ENCODE results near the gene NOP14. TPM values are rescaled to one million over a fixed set of nuclear protein-coding genes. Genes with fewer than 3 reads are reported as not detected.
A peak's percentile ranks its signal among the peaks of the same experiment; 100 is the strongest.

The NOP14 gene
- total and polyA plus RNA-seq, 2 of the 8 experiments (the other 6 are each of a cell fraction or from before 2014, with no cell fraction given) = 8.6 to 45.3 TPM

GRCh38 chr4:2935762-2936743 is 27.2 kb downstream of the NOP14 start:
- H3K79me2 ChIP-seq (ENCODE audit: control insufficient read depth in 1 of 2, insufficient read depth in 2 of 2, low read length in 2 of 2) = peaks cover 0 to 19% of the 10 kb centered on the region in 2 experiments; a peak in 2 of 4 replicates
- no peak overlapping the region for H4K8ac ChIP-seq (ENCODE audit: extremely low read depth, insufficient read depth, low read length)
- no peak overlapping the region for H2BK20ac ChIP-seq (ENCODE audit: low read length)
- no peak overlapping the region for H2BK12ac ChIP-seq (ENCODE audit: low read depth, low read length)
- peaks cover 0 to 14% (median 7%) of the 10 kb centered on the region in 4 experiments; a peak in 6 of 7 replicates for H3K4me1 ChIP-seq (replicated peaks in 1 of 4; ENCODE audit: control insufficient read depth in 3 of 4, insufficient read depth in 4 of 4, low read length in 3 of 4)
- TF ChIP-seq POLR2A (IDR thresholded peaks at IDR 0.05; ENCODE audit: control extremely low read depth in 1 of 2, low read depth in 2 of 2, low read length in 2 of 2) (no peak; a peak in 1 of 3 replicates), TAF7 (optimal IDR thresholded peaks at IDR 0.05; ENCODE audit: borderline replicate concordance, low read depth, low read length) (peak; percentile 21), SP1 (IDR thresholded peaks at IDR 0.05; ENCODE audit: low read depth, low read length) (no peak), SIN3A (conservative IDR thresholded peaks at IDR 0.05 in 1 of 2, IDR thresholded peaks at IDR 0.05 in 1 of 2; ENCODE audit: low read depth in 1 of 2, low read length in 2 of 2) (no peak), TAF1 (IDR thresholded peaks at IDR 0.05; ENCODE audit: low read depth, low read length) (no peak)
- no peak overlapping the region for H3K4ac ChIP-seq (replicated peaks; ENCODE audit: insufficient read length, low read depth, low read length)
- H4K91ac ChIP-seq (replicated peaks; ENCODE audit: insufficient read length, low read length) = no peak overlapping the region
- no peak overlapping the region for H2BK120ac ChIP-seq (replicated peaks; ENCODE audit: low read depth, low read length)
- H3K36me3 ChIP-seq (ENCODE audit: control insufficient read depth in 2 of 4, insufficient read depth in 4 of 4, low read length in 3 of 4) = peaks cover 20 to 39% (median 32%) of the 10 kb centered on the region in 4 experiments
- H3K18ac ChIP-seq (ENCODE audit: extremely low read depth, low read length) = no peak overlapping the region
- H2AK5ac ChIP-seq (ENCODE audit: low read depth, low read length) = no peak overlapping the region
- H2BK5ac ChIP-seq (ENCODE audit: low read depth, low read length) = no peak overlapping the region
- no peak overlapping the region for H3K56ac ChIP-seq (replicated peaks; ENCODE audit: insufficient read length, low read depth, low read length)
- peaks cover 11 to 34% of the 10 kb centered on the region in 2 experiments for H4K20me1 ChIP-seq (replicated peaks in 1 of 2; ENCODE audit: control insufficient read depth in 1 of 2, insufficient read depth in 2 of 2, low read length in 2 of 2)
- H2BK15ac ChIP-seq (ENCODE audit: low read length) = no peak overlapping the region
- no peak overlapping the region for H4K5ac ChIP-seq (ENCODE audit: insufficient read length, low read depth, low read length)
- H3K9ac ChIP-seq (replicated peaks in 1 of 4; ENCODE audit: extremely low read depth in 1 of 4, low read depth in 3 of 4, low read length in 3 of 4) = peak overlapping the region in 1 of 4 experiments; percentile 80; a peak in 2 of 7 replicates
- no peak overlapping the region for H3K27ac ChIP-seq (ENCODE audit: low read depth, low read length)
- no peaks in the 10 kb centered on the region; a peak in 1 of 4 replicates for H3K9me3 ChIP-seq (ENCODE audit: insufficient read depth in 2 of 2, low read depth in 1 of 2, low read length in 1 of 2)
- H3K23me2 ChIP-seq (ENCODE audit: low read depth, low read length) = peaks cover 15% of the 10 kb centered on the region
- peak overlapping the region; percentile 79 to 83 (median 82); a peak in 7 of 8 replicates for H3K4me3 ChIP-seq (ENCODE audit: extremely low read depth in 1 of 4, insufficient read depth in 2 of 4, low read depth in 3 of 4, low read length in 4 of 4)
- no peak overlapping the region for H2AFZ ChIP-seq (ENCODE audit: low read length)
- no peak overlapping the region for H3K14ac ChIP-seq (ENCODE audit: insufficient read length)
- CTCF ChIA-PET (ENCODE audit: partially characterized antibody) = interaction anchor here (0.8 to 2.0 kb wide), 11 partner anchors 9 to 174 kb away, joined by 3 to 11 read pairs (median 3); no protein-coding TSS in a partner anchor
- 88% methylated on average over 20 of the region's 20 CpGs; no CpG with 5 or more reads in 1 of the 2 experiments for WGBS, 2 experiments (ENCODE audit: extremely low coverage in 1 of 2, insufficient coverage in 1 of 2, insufficient read length in 1 of 2, insufficient replicate concordance in 2 of 2, low coverage in 1 of 2, low lambda C conversion rate in 2 of 2, missing lambda C conversion rate in 1 of 2)
- no peak for FAIRE-seq
- no peak for DNase-seq (ENCODE audit: low read depth in 1 of 2, low spot score in 2 of 2)
- H3K79me1 ChIP-seq (ENCODE audit: low read depth, low read length) = peaks cover 7% of the 10 kb centered on the region
- no peaks in the 10 kb centered on the region for H3K27me3 ChIP-seq (replicated peaks in 1 of 4; ENCODE audit: control insufficient read depth in 3 of 4, extremely low read depth in 1 of 4, insufficient read depth in 3 of 4, low read length in 3 of 4)
- H3K23ac ChIP-seq (ENCODE audit: insufficient read length) = no peak overlapping the region
- POLR2A ChIA-PET (ENCODE audit: partially characterized antibody) = interaction anchor here (0.6 to 6.0 kb wide), 21 partner anchors 8 to 313 kb away, joined by 3 to 45 read pairs (median 5); partner anchors contain the start of genes GRK4, NOP14 and TNIP2
- peak overlapping the region; percentile 88 to 94 for H3K4me2 ChIP-seq (ENCODE audit: insufficient read depth in 1 of 2, low read depth in 2 of 2, low read length in 2 of 2)
